ENCODE results near the gene RGPD8. TPM values are rescaled to one million over a fixed set of nuclear protein-coding genes. Genes with fewer than 3 reads are reported as not detected.
A peak's percentile ranks its signal among the peaks of the same experiment; 100 is the strongest.

The RGPD8 gene
- total RNA-seq, 1 experiment from 2014 or later, result 13.6 TPM

DNA sequence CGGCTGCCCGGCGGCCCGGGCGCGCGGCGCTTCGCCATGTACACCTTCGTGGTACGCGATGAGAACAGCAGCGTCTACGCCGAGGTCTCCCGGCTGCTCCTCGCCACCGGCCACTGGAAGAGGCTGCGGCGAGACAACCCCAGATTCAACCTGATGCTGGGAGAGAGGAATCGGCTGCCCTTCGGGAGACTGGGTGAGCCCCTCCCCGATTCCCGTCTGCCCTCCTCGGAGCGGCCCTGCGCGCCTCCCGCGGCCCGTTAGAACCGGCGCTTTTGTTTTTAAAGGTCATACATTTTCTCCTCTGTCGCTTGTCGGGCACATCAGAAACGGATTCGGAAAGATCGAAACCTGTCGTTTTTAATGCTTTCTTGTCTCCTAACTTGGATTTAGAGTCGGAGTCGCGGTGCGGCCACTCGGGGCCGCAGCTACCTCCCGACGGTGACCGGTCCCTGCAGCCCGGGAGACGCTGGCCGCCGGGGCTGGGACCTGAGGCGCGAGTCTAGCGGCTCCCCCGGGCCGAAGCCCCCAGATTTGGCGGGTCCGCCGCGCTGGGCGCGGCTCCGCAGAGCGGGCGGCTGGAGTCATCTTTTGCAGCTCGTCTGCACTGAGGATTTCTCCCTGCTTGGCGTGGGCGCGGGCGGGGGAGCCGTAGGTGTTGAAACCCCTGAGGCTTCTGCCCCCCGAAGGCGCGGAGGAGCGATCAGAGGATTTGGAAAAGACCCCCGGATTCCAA is 49.0 kb upstream of the RGPD8 start:
- Histone ChIP-seq H3K4me1 (ENCODE audit: insufficient read depth, low read length) (peaks cover 17% of the 10 kb centered on the region), H3K4me2 (ENCODE audit: low read length) (peak overlapping the region; percentile 99), H3K9me3 (ENCODE audit: low read length) (no peaks in the 10 kb centered on the region), H3K36me3 (ENCODE audit: low read depth, low read length) (peaks cover 9% of the 10 kb centered on the region; the same call in 1 of the 2 replicates), H3K27ac (ENCODE audit: low read length) (peak overlapping the region; percentile 74), H2AFZ (ENCODE audit: low read length) (peak overlapping the region; percentile 70), H3K9me2 (replicated peaks; ENCODE audit: low read length) (no peaks in the 10 kb centered on the region), H4K20me1 (ENCODE audit: low read length) (no peaks in the 10 kb centered on the region), H3F3A (ENCODE audit: low read length, unreplicated experiment) (no peaks in the 10 kb centered on the region), H3K9ac (ENCODE audit: low read length) (peak overlapping the region; percentile 94), H3K4me3 (ENCODE audit: low read length) (peak overlapping the region; percentile 100), H3K27me3 (ENCODE audit: low read length) (no peaks in the 10 kb centered on the region), H3K79me2 (ENCODE audit: low read length) (peaks cover 53% of the 10 kb centered on the region)
- TF ChIP-seq, protein P1, sequence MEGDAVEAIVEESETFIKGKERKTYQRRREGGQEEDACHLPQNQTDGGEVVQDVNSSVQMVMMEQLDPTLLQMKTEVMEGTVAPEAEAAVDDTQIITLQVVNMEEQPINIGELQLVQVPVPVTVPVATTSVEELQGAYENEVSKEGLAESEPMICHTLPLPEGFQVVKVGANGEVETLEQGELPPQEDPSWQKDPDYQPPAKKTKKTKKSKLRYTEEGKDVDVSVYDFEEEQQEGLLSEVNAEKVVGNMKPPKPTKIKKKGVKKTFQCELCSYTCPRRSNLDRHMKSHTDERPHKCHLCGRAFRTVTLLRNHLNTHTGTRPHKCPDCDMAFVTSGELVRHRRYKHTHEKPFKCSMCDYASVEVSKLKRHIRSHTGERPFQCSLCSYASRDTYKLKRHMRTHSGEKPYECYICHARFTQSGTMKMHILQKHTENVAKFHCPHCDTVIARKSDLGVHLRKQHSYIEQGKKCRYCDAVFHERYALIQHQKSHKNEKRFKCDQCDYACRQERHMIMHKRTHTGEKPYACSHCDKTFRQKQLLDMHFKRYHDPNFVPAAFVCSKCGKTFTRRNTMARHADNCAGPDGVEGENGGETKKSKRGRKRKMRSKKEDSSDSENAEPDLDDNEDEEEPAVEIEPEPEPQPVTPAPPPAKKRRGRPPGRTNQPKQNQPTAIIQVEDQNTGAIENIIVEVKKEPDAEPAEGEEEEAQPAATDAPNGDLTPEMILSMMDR (conservative IDR thresholded peaks at IDR 0.05; ENCODE audit: low read depth, low read length), result no peak
- TF ChIP-seq EZH2 (IDR thresholded peaks at IDR 0.05; ENCODE audit: low read length, unreplicated experiment), result no peak
- no peak for TF ChIP-seq EZH2phosphoT487 (IDR thresholded peaks at IDR 0.05; ENCODE audit: borderline replicate concordance, low read length)
- intact Hi-C loops (cut with micrococcal nuclease), result no loop called here
- BruUV-seq (replicated peaks), result TSS peak; percentile 24
- ChIA-PET POLR2A (ENCODE audit: unreplicated experiment) (interaction anchor here (0.6 kb wide), 1 partner anchor 162 kb away, joined by 5 read pairs; no protein-coding TSS in a partner anchor), CTCF (interaction anchor here (0.6 to 0.7 kb wide), 2 partner anchors 9 to 101 kb away, joined by 12 to 16 read pairs; no protein-coding TSS in a partner anchor)
- ATAC-seq (peak; percentile 17), DNase-seq (peak; percentile 41)

DNA sequence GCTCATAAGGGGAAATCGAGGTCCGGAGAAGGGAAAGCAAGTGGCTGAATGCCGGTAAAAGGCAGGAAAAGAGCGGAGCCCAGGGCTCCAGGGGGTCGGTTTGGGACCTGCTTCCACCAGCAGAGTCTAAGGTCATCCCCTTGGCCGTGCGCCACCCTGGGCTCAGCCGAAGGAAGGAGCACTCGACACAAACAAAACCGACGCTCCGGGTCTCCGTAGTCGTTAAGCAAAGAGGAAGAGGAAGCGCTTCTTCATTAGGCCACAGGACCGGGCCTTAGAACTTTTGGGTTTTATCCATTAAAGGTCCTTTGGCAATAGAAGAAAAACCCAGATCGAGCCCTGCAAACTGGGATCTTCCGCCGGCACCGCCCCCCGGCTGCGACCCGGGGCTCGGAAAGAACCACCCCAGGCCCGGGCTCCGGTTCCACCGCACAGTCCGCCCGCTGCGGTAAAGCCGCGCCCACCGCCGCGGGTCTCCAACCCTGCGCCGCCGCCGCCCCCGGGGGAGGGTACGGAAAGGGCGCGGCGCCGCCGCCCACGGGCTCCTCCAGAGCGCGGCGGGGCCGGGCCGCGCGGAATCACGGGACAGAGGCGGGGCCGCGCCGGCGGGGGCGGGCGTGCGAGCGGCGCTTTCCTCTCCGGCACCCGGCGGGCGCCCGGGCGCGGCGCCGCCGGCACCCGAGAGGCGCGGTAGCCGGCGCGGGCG is 48.2 kb upstream of the RGPD8 start, which contains the start of gene TTL:
TTL (plus strand) TSS at position 629 of the 706 bp plus-strand sequence. CDS start 189 bp downstream, outside the sequence.
- ChIA-PET POLR2A (ENCODE audit: unreplicated experiment) (no interaction called here), CTCF (interaction anchor here (0.6 kb wide), 1 partner anchor 19 kb away, joined by 3 read pairs; no protein-coding TSS in a partner anchor)
- intact Hi-C loops (cut with micrococcal nuclease), result loop anchor here (1.0 kb wide), 2 partner anchors 61 to 101 kb away; partner anchors contain the start of gene POLR1B
- H4K20me1 ChIP-seq (ENCODE audit: low read length), result no peaks in the 10 kb centered on the region
- peaks cover 45% of the 10 kb centered on the region for H3K79me2 ChIP-seq (ENCODE audit: low read length)
- H3K27ac ChIP-seq (ENCODE audit: low read length), result peak within 1 kb of the TSS; percentile 74
- TF ChIP-seq EZH2phosphoT487 (IDR thresholded peaks at IDR 0.05; ENCODE audit: borderline replicate concordance, low read length), result no peak
- TF ChIP-seq, protein P1 (conservative IDR thresholded peaks at IDR 0.05; ENCODE audit: low read depth, low read length), result no peak
- TF ChIP-seq EZH2 (IDR thresholded peaks at IDR 0.05; ENCODE audit: low read length, unreplicated experiment), result no peak
- TSS peak; percentile 85 for BruUV-seq (replicated peaks)
- peaks cover 17% of the 10 kb centered on the region for H3K4me1 ChIP-seq (ENCODE audit: insufficient read depth, low read length)
- H3K4me3 ChIP-seq (ENCODE audit: low read length), result peak within 1 kb of the TSS; percentile 100
- peak within 1 kb of the TSS; percentile 94 for H3K9ac ChIP-seq (ENCODE audit: low read length)
- H3K9me2 ChIP-seq (replicated peaks; ENCODE audit: low read length), result no peaks in the 10 kb centered on the region
- DNase-seq (peak; percentile 76), ATAC-seq (peak; percentile 65)
- peak within 1 kb of the TSS; percentile 89 for H2AFZ ChIP-seq (ENCODE audit: low read length)
- no peaks in the 10 kb centered on the region for H3F3A ChIP-seq (ENCODE audit: low read length, unreplicated experiment)
- H3K9me3 ChIP-seq (ENCODE audit: low read length), result no peaks in the 10 kb centered on the region
- H3K4me2 ChIP-seq (ENCODE audit: low read length), result peak within 1 kb of the TSS; percentile 99
- no peaks in the 10 kb centered on the region for H3K27me3 ChIP-seq (ENCODE audit: low read length)
- peaks cover 9% of the 10 kb centered on the region; the same call in 1 of the 2 replicates for H3K36me3 ChIP-seq (ENCODE audit: low read depth, low read length)

All from PC-3 (cell line).